CD4-positive, alpha-beta T cell treated with Interleukin-6 at 100 ng/mL for 8 hours (primary cell): Measurements from ENCODE around the gene BABAM2.
"Not testable (repeated sequence)": the region's sequence is repeated elsewhere in the genome, so short reads cannot be mapped to it uniquely, and the experiment has no call there.

Experiments
- DNase-seq: peaks from one replicate; pipeline ENCODE4 v3.0.0-alpha.2; 2020; ENCODE audit warnings: mixed read lengths, low spot score

The BABAM2 gene

DNA sequence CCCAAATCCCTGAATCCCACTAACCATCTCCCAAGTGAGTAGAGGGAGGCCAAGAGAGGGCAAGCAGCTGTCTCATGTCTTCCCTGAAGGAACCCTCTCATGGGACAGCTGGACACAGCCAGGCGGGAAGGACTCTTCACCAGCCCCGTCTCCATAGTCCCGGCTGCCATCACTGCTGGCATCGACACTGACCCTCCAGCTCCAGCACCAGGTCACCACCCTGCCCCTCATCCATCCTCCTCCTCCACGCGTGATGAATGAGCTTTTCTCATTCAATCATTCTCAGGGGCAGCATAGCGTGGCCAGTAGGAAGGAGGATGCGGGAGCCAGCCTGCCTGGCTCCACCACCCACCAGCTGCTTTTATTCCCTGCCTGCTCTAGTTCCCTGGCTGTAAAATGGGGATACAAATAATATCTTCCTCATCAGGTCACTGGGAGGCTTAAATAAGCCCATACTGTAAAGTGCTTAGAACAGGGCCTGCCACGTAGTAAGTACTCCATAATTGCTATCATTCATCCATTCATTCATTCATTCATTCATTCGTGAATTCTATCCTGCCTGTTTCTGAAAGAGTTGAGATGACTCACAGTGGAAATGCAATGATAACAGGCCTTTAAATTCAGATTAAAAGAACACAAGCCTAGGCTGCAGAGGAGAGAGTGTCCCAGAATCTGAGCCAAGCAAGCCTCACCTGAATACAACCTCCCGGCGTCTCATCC, 471.6 kb downstream of the BABAM2 start:
- DNase-seq = no peak

DNA sequence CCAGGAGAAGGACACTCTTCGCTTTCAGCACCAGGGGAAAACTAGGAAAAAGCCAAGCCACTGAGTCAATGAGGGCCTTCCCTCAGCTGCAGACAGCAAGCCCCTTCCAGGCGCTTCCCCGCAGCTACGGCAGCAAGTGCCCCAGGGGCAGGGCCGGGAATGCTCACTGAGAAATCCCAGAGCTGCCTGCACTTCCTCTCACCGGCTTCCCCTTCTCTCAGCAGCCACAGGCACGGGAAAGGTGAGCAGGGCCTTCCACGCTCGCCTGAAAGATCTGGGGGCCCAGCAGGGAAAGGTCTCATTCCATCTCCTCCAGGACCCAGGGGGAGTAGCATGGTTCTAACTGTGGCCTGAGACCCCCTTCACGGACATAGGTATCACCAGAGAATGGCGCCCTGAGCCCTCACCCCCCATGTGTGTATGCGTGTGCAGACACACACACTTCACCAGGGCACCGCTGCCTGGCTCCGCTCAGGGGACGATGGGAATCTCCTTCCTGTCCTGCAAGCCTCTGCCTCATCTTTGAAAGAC, 472.5 kb downstream of the BABAM2 start:
- DNase-seq = no peak

- no peak for DNase-seq
Observed at GRCh38 chr2:28363686-28364280, 473.3 kb downstream of the BABAM2 start.

DNA sequence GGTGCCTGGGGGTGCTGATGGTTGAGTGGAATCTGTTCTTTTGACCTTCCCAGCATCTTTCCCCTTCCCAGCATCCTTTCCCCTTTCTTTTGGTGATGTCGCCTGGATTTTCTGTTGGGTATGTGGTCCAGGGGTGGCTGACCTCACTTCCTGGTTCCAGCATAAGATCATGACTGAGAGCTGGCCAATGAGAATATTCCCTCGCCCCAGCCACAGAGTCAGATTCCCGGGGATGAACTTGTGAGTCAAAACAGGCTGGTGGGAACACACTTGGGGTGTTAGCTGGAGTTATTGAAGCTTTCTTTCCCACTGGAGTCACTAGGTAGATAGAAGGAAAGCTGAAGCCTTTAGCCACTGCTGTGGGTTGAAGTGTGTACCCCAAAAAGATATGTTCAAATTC, 474.1 kb downstream of the BABAM2 start:
- no peak for DNase-seq

GRCh38 chr2:28365158-28365557, 474.6 kb downstream of the BABAM2 start:
- DNase-seq = no peak

- no peak for DNase-seq
Observed at GRCh38 chr2:28366149-28366495, 475.6 kb downstream of the BABAM2 start.

DNA sequence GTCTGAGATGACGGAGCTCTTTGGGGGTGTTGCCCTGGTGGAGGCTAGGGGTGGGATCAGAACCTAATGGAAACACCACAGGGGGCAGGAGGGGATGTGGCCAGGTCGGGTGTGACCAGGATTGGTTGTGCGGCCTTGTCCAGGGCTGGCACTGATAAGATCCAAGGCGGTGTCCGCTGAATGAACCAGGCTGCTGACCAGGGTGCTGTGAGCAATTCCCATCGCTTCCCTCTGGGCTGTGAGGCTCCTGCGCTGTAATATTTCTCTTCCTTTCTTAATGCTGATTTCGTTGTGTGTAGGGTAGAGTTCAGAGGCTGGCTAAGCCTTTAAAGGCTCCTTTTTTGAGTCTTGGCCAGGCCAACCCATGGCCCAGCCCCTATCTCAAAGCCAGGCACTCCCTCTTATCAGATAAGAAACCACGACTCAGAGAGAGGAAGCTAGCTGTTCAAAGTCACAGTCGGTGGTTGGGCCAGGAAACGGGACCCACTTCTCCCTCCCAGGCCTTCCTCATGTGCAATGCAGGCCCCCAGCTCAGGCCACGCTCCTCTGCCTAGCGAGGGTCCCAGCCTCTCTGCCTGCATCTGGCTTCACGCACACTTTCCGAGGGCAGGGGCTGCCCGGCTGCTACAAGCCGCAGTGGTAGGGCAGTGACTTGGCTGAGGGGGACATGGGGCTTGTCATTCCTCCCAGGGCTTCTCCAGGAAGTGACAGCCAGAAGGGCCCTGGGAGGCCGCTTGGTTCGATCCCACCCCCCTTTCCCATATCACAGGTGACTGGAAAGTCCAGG, 476.2 kb downstream of the BABAM2 start:
- DNase-seq = peak; percentile 72

DNA sequence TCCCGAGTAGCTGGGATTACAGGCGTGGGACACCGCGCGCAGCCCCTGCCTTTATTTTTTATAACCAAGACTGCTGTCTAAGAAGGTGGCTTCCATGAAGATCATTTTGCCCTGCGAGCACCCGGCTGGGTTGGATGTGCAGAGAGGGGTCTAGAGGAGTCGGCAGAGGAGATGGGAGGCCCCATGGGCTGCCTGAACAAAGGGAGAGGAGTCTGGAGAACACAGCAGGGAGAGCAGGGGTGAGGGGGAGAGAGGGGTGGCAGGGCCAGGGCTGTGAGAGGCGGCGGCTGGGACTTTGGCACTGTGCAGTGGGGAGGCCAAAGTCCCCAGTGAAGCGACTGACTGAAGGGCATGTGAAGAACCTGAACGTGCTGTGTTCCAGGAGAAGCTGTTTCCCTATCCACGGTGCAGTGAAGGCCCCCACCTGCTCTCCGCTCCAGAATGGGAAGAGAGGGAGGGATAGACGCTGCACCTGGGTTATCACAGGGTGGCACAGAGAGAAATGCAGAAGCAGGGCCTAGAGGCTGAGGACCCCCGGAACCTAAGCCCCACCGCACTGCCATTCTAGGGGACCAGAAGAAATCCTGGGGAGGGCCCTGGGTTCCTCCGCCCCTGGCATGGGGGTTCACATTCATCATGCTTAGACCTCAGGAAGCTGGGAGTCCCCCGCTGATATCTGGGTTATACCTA, 477.3 kb downstream of the BABAM2 start:
- DNase-seq = no peak

GRCh38 chr2:28368357-28368798, 477.8 kb downstream of the BABAM2 start:
- no peak for DNase-seq

GRCh38 chr2:28369358-28369757, 478.8 kb downstream of the BABAM2 start:
- DNase-seq = no peak

- no peak for DNase-seq
Observed at GRCh38 chr2:28370354-28370753, 479.8 kb downstream of the BABAM2 start.

DNA sequence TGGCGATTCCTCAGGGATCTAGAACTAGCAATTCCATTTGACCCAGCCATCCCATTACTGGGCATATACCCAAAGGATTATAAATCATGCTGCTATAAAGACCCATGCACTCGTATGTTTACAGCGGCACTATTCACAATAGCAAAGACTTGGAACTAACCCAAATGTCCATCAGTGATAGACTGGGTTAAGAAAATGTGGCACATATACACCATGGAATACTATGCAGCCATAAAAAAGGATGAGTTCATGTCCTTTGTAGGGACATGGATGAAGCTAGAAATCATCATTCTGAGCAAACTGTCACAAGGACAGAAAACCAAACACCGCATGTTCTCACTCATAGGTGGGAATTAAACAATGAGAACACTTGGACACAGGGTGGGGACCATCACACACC, 481.2 kb downstream of the BABAM2 start:
- not testable (repeated sequence) for DNase-seq

- no peak for DNase-seq
Observed at GRCh38 chr2:28373854-28374253, 483.3 kb downstream of the BABAM2 start.

DNA sequence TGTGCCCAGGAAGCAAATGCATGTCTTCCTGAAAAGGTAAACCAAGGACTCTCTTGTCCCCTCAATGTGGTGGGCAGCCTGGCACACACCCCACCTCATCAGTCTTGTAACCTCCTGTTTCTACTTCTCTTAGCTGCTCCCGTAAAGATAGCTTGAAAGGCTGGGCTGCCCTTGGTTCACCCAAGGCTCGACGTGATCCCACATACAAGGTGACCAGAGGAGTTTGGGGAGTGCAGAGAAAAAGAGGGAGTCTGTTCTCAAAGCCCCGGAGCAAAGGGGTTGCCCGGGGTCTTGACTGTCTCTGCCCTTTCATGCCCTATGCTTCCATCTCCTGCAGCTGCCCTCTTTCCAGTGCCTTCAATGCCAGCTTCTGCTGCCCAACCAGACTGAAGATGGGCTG, 483.8 kb downstream of the BABAM2 start:
- DNase-seq = no peak

GRCh38 chr2:28375236-28375635, 484.7 kb downstream of the BABAM2 start:
- DNase-seq = no peak

GRCh38 chr2:28375742-28376631, 485.5 kb downstream of the BABAM2 start:
- no peak for DNase-seq

GRCh38 chr2:28377195-28377816, 486.8 kb downstream of the BABAM2 start:
- DNase-seq = no peak

DNA sequence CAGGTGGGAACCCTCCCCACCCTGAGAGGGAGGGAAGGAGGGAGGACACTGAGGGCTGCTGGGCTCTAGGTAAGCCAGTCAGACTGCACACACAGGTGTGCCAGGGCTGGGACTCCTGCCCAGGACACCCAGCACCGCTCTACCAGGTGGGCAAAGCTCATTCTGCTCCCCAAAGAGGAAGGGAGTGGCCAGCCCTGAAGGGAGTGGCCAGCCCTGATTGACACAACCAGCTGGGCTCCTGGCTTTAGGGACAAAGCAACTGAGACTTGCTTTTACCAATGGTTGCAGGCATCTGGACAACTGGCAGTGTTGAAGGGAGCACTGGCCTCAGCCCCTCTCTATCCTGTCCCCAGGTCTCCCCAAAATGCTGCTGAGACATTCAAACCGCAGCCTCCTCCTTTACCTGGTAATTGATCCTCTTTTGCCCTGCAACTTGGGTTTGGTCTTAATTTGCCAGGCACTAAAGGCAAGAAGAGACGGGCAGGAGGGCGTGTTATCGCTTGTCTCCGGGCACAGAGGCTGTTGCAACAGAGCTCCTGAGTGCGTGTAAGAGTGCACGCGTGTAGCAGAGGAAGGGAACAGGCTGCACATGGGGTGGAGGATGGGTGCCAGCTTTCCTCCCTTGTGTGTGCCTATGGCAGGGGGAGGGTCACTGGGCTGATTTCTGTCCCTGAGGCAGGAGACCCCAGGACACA, 487.6 kb downstream of the BABAM2 start:
- DNase-seq = no peak

DNA sequence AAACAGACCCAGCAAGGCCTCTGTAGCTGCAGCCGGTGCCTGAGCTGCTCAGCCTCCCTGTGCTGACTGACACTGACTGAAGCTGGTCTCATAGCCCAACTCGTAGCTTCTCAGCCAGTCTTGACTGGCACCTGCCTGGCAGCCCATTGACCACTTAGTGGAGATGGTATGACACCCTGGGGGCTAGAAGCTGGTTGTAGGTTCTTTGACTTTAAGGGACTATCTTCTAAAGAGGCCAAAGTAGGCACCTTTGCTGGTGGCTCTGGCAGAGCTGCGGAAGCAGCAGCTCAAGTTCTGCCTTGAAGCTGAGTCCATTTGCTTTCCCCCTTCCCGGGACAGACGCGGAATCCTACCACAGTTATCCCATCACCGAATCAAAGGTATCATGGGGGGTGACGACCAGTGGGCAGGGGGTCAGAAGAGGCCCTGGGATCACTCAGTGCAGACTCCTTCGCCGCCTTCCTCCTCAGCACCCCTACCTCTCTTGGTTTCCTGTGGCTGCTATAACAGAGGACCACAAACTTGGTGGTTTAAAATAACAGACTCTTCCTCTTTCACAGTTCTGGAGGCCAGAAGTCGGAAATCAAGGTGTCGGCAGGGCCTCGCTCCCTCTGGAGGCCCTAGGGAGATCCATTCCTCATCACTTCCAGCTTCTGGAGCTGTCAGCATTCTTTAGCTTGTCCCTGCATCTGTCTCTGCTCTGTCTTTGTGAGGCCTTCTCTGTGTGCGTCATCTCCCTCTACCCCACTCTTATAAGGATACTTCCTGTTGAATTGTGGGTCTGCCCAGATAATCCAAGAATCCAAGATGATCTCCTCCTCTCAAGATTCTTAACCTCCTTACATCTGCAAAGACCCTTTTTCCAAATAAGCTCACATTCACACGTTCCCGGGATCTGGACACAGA, 488.4 kb downstream of the BABAM2 start:
- no peak for DNase-seq
